Mammary epithelial cell (primary cell): ENCODE measurements around the gene TRIM26.

Experiments
- CTCF ChIP-seq, 2 donors: IDR thresholded peaks in 1 of 2; conservative IDR thresholded peaks in 1 of 2; 2 replicates each; pipeline ENCODE4 v1.5.1; 2011 to 2012; ENCODE audit warnings: inconsistent platforms in 2 of 2, low read length in 2 of 2, mild to moderate bottlenecking in 2 of 2, control low read depth in 1 of 2, low read depth in 1 of 2; ENCODE audit not compliant: insufficient read depth in 1 of 2; ENCODE audit errors: extremely low read depth in 1 of 2
- EZH2 ChIP-seq: IDR thresholded peaks from 2 replicates; pipeline ENCODE4 v1.6.1; 2012; ENCODE audit warnings: low read length, inconsistent platforms, borderline replicate concordance

GRCh38 chr6:30178837-30179236 is 34.4 kb downstream of the TRIM26 start:
- TF ChIP-seq CTCF (conservative IDR thresholded peaks at IDR 0.05 in 1 of 2, IDR thresholded peaks at IDR 0.05 in 1 of 2; ENCODE audit: extremely low read depth in 1 of 2, insufficient read depth in 1 of 2, low read depth in 1 of 2, low read length in 2 of 2) (no peak), EZH2 (no peak)
